GM12878 (cell line): ENCODE data around the gene SMG6. TPM values are rescaled to one million over a fixed set of nuclear protein-coding genes. Genes with fewer than 3 reads are reported as not detected.

Experiments used
- ATAC-seq: fragments of 200-7000 bp; cut with Tn5 transposase; 3 replicates; pipeline ENCODE4 v1.9.1; 2020; ENCODE audit warnings: mild to moderate bottlenecking, moderate library complexity
- BruUV-seq: library from RNA; stranded (reverse); fragments of 400-500 nt; replicated peaks from 2 replicates; lab custom pipeline; 2021; lab: Mats Ljungman, UMichigan
- CTCF ChIA-PET: fragments of 300-600 bp; sonication (Branson Sonifier 250); formaldehyde crosslinking; extraction: SDS; loops from one replicate; lab custom pipeline; 2021; ENCODE audit warnings: inconsistent platforms; lab: Yijun Ruan, JAX
- POLR2A ChIA-PET: fragments of 350-600 bp; formaldehyde crosslinking; extraction: SDS; loops from one replicate; lab custom pipeline; 2021; ENCODE audit warnings: inconsistent platforms; lab: Charles Lee
- RAD21 ChIA-PET: fragments of 300-600 bp; sonication (Branson Sonifier 250); formaldehyde crosslinking; loops from one replicate; lab custom pipeline; 2023; ENCODE audit warnings: antibody characterized with exemption; ENCODE audit not compliant: unreplicated experiment; lab: Charles Lee
- SMC1A ChIA-PET: fragments of 300-600 bp; sonication (Branson Sonifier 250); formaldehyde crosslinking; loops from one replicate; lab custom pipeline; 2023; ENCODE audit not compliant: unreplicated experiment, uncharacterized antibody; lab: Charles Lee
- DNase-seq: peaks from one replicate; pipeline ENCODE4 v3.0.0-alpha.2; 2011; ENCODE audit warnings: low read depth, low spot score
- FAIRE-seq: peaks from 3 replicates; lab custom pipeline; 2011; peaks lifted over from hg19 to GRCh38; lab: Jason Lieb, UNC
- H2AFZ ChIP-seq: 2 replicates; pipeline ENCODE4 v1.6.0; 2011; ENCODE audit warnings: low read depth, low read length, control low read depth; ENCODE audit not compliant: control insufficient read depth
- H3K27ac ChIP-seq: 2 replicates; pipeline ENCODE4 v1.5.1; 2011; ENCODE audit warnings: control low read depth; ENCODE audit not compliant: control insufficient read depth, insufficient read depth
- H3K27me3 ChIP-seq, 2 experiments: replicated peaks in 1 of 2; 2 replicates each; pipeline versions ENCODE4 v1.6.0 to v1.6.1; 2011; ENCODE audit warnings: low read length in 1 of 2; ENCODE audit not compliant: control insufficient read depth in 2 of 2, insufficient read depth in 2 of 2
- H3K36me3 ChIP-seq, 2 experiments: 2 replicates each; pipeline ENCODE4 v1.5.1; 2011; ENCODE audit warnings: low read length in 1 of 2; ENCODE audit not compliant: control insufficient read depth in 2 of 2, insufficient read depth in 2 of 2
- H3K4me1 ChIP-seq: 2 replicates; pipeline ENCODE4 v1.6.1; 2011; ENCODE audit warnings: mild to moderate bottlenecking, low read length, moderate library complexity, mixed read lengths; ENCODE audit not compliant: control insufficient read depth, insufficient read depth
- H3K4me2 ChIP-seq: 2 replicates; pipeline ENCODE4 v1.6.0; 2011; ENCODE audit warnings: control low read depth; ENCODE audit not compliant: control insufficient read depth, insufficient read depth
- H3K4me3 ChIP-seq: fragments of 200-600 bp; sonication (generic); 2 replicates; pipeline ENCODE4 v1.5.1; 2016
- H3K79me2 ChIP-seq: 2 replicates; pipeline ENCODE4 v1.6.0; 2011; ENCODE audit warnings: low read length; ENCODE audit not compliant: control insufficient read depth, insufficient read depth
- H3K9ac ChIP-seq: 2 replicates; pipeline ENCODE4 v1.8.0; 2011; ENCODE audit warnings: low read length, control low read depth, mixed read lengths; ENCODE audit not compliant: control insufficient read depth, insufficient read depth
- H3K9me3 ChIP-seq: replicated peaks from 3 replicates; pipeline ENCODE4 v1.5.1; 2011; ENCODE audit warnings: mild to moderate bottlenecking, low read length; ENCODE audit not compliant: control insufficient read depth, insufficient read depth
- H4K20me1 ChIP-seq: 2 replicates; pipeline ENCODE4 v1.6.0; 2011; ENCODE audit not compliant: control insufficient read depth, insufficient read depth
- BACH1 ChIP-seq: fragments of 450-650 bp; IDR thresholded peaks from 2 replicates; pipeline ENCODE4 v1.6.1; 2017; ENCODE audit warnings: mild to moderate bottlenecking, borderline replicate concordance
- BHLHE40 ChIP-seq, 2 experiments: fragments of 450-650 bp in 1 of 2; IDR thresholded peaks; 2 replicates each; pipeline ENCODE4 v1.6.1; 2011 to 2017; ENCODE audit warnings: low read depth in 2 of 2, borderline replicate concordance in 1 of 2, improper control_type of control experiment in 1 of 2, low read length in 1 of 2, mild to moderate bottlenecking in 1 of 2
- CREB1 ChIP-seq: IDR thresholded peaks from 2 replicates; pipeline ENCODE4 v1.6.1; 2012; ENCODE audit warnings: low read depth, mild to moderate bottlenecking, inconsistent platforms
- E2F8 ChIP-seq: fragments of 450-650 bp; IDR thresholded peaks from 2 replicates; pipeline ENCODE4 v1.6.1; 2018; ENCODE audit warnings: mild to moderate bottlenecking, low read depth, moderate library complexity; ENCODE audit not compliant: partially characterized antibody
- ETV6 ChIP-seq, 2 experiments: fragments of 450-650 bp in 1 of 2; IDR thresholded peaks in 1 of 2; conservative IDR thresholded peaks in 1 of 2; 2 replicates each; pipeline ENCODE4 v1.6.1; 2014; ENCODE audit warnings: antibody characterized with exemption in 1 of 2, borderline replicate concordance in 1 of 2, low read depth in 1 of 2, mild to moderate bottlenecking in 1 of 2, moderate library complexity in 1 of 2
- IKZF2 ChIP-seq, 2 experiments: fragments of 450-650 bp; IDR thresholded peaks; 2 replicates each; pipeline ENCODE4 v1.6.1; 2017; ENCODE audit warnings: mild to moderate bottlenecking in 2 of 2, moderate library complexity in 2 of 2
- REST ChIP-seq: IDR thresholded peaks from 2 replicates; pipeline ENCODE4 v1.6.1; 2012; ENCODE audit warnings: mild to moderate bottlenecking, low read depth, low read length
- SP1 ChIP-seq: IDR thresholded peaks from one replicate; pipeline ENCODE4 v1.6.1; 2011; ENCODE audit warnings: low read depth, low read length
- USF1 ChIP-seq: IDR thresholded peaks from 2 replicates; pipeline ENCODE4 v1.6.1; 2011; ENCODE audit warnings: borderline replicate concordance, low read depth, mild to moderate bottlenecking, moderate library complexity, mixed read lengths, low read length; ENCODE audit not compliant: insufficient read depth; ENCODE audit errors: extremely low read length
- WGBS: methylation state at CpG from one replicate; pipeline ENCODE4 v1.1.6; 2016; ENCODE audit warnings: low lambda C conversion rate; ENCODE audit not compliant: insufficient replicate concordance, insufficient coverage; ENCODE audit errors: missing lambda C conversion rate; 5-methylcytosine and 5-hydroxymethylcytosine counted together
- in situ Hi-C: fragments of 300-500 bp; cut with MboI; formaldehyde crosslinking; loops from 9 replicates; pipeline ENCODE4 v1.14.3; 2018; ENCODE audit warnings: mixed read lengths
- intact Hi-C: fragments of 100-400 bp; cut with micrococcal nuclease; formaldehyde crosslinking; loops from one replicate; pipeline ENCODE4 v1.14.2; 2022; ENCODE audit not compliant: unreplicated experiment
- polyA plus RNA-seq, 11 experiments: library from polyadenylated mRNA; depleted of rRNA in 4 of 11; unstranded in 6 of 11; stranded (reverse) in 5 of 11; fragments of >200 nt; fragmentation: Nextera tagmentation in 4 of 11; fragmentation: Illumina TruSeq in 1 of 11; extraction: Ambion mirVana in 4 of 11; extraction: Trizol in 1 of 11; gene quantifications; 1 replicate in 1 of 11; 2 replicates in 10 of 11; pipeline versions ENCODE4 v1.2.1 to v1.2.3, GENCODE V29; 2011 to 2016; ENCODE audit warnings: inconsistent platforms in 2 of 11, missing spikeins in 2 of 11, low read depth in 1 of 11
- total RNA-seq, 4 experiments: library from RNA; depleted of rRNA in 3 of 4; stranded (reverse); fragments of >200 nt in 3 of 4; fragmentation: Illumina TruSeq in 1 of 4; extraction: Trizol in 1 of 4; gene quantifications; 2 replicates each; pipeline versions ENCODE4 v1.2.1 to v1.2.3, GENCODE V29; 2013 to 2021

Gene SMG6
- total and polyA plus RNA-seq, 10 of the 15 experiments (the other 5 are each of a cell fraction or from before 2014, with no cell fraction given) = 0.58 to 28.7 (median 15.7) TPM

GRCh38 chr17:2023256-2023655, 280.3 kb downstream of the SMG6 start (continued):
- TF ChIP-seq E2F8 (no peak), ETV6 (conservative IDR thresholded peaks at IDR 0.05 in 1 of 2, IDR thresholded peaks at IDR 0.05 in 1 of 2; ENCODE audit: borderline replicate concordance in 1 of 2, low read depth in 1 of 2) (no peak), CREB1 (no peak), BHLHE40 (IDR thresholded peaks at IDR 0.05; ENCODE audit: borderline replicate concordance in 1 of 2, low read depth in 2 of 2, low read length in 1 of 2) (no peak)

GRCh38 chr17:2022647-2023240, 280.8 kb downstream of the SMG6 start:
- Histone ChIP-seq H3K4me1 (peaks cover 10% of the 10 kb centered on the region), H3K9ac (no peak overlapping the region), H3K27me3 (peaks cover 17 to 25% of the 10 kb centered on the region in 2 experiments), H3K4me3 (no peak overlapping the region), H2AFZ (no peak overlapping the region), H3K36me3 (no peaks in the 10 kb centered on the region), H4K20me1 (no peaks in the 10 kb centered on the region), H3K27ac (no peak overlapping the region), H3K4me2 (no peak overlapping the region), H3K9me3 (no peaks in the 10 kb centered on the region), H3K79me2 (no peaks in the 10 kb centered on the region)
- in situ Hi-C loops (loop anchor here (25.0 kb wide), 1 partner anchor 110 kb away; no protein-coding TSS in a partner anchor), intact Hi-C loops (no loop called here)
- FAIRE-seq (no peak), DNase-seq (no peak), ATAC-seq (no peak)
- TF ChIP-seq BHLHE40 (IDR thresholded peaks at IDR 0.05; ENCODE audit: borderline replicate concordance in 1 of 2, low read depth in 2 of 2, low read length in 1 of 2) (0 out of 4 replicates have a peak, but pooled peaks of 1 of the 2 experiments have one; percentile 8), IKZF2 (IDR thresholded peaks at IDR 0.05) (no peak), SP1 (no peak), USF1 (peak; percentile 22), REST (no peak), BACH1 (no peak)
- ChIA-PET CTCF (no interaction called here), POLR2A (no interaction called here), SMC1A (no interaction called here), RAD21 (no interaction called here)
- no TSS peak for BruUV-seq
- WGBS = 27% methylated on average over 15 of the region's 15 CpGs
